ENCODE measurements around the gene OR6J1. TPM values are rescaled to one million over a fixed set of nuclear protein-coding genes. Genes with fewer than 3 reads are reported as not detected.

Gene OR6J1
- total RNA-seq, 2 donors from 2014 or later: not detected

DNA sequence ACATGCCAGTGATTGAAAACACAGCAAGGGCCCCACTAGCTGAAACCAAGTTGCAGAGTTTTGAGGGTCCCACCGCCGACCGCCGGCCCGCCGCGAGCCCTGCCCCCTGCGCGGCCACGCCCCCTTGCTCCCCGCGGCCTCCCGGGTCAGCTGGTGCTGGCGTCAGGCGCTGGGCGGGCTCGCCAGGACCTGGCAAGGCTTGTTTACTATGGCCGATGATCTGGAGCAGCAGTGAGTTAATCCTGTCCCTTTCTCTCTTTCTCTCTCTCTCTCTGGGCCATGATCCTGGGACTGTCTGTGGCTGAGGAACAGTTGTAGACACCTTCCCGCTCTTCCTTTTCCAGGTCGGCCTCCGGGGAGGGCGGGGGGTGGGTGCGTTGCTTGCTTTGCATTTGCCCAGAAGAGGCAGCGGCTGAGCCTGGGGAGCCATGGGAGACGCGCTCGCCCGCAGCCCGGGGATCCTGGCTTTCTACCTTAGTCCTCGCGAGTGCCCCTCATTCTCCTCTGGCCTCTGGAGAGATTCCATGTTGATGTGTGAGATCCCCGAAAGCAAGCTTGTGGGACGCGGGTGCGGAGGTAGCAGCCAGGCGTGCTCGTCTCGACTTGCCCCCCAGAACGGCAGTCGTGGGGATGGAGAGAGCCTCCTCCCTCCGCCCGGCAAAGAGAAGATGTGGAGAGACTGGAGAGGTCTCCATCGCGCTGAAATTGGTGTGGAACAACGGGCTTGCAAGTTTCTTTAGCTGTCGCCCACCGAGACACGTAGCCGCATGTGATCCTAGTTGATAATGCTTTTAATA lies 45.9 kb downstream of the OR6J1 start, which contains the start of gene ABHD4:
ABHD4 (plus strand) TSS at position 202 of the 797 bp plus-strand sequence; CDS start at position 209, 7 bp downstream.
- ATAC-seq: peak; percentile 94
- H3K27ac ChIP-seq: peak within 1 kb of the TSS; percentile 88 to 94 (median 91)
- intact Hi-C loops (cut with DNase I): no loop called here
- H3K36me3 ChIP-seq (replicated peaks in 1 of 2; ENCODE audit: insufficient read depth in 1 of 2, low read depth in 2 of 2): peaks cover 0 to 1% of the 10 kb centered on the region in 2 donors
- H3K4me3 ChIP-seq: peak within 1 kb of the TSS; percentile 45 to 75
- no peak for TF ChIP-seq CTCF (IDR thresholded peaks at IDR 0.05)
- peak; percentile 74 to 88 (median 86) for TF ChIP-seq POLR2A (IDR thresholded peaks at IDR 0.05)
- peak; percentile 83 to 90 (median 86) for DNase-seq
- 0 to 1% methylated on average over 28 to 49 of the region's 49 CpGs for WGBS, 2 donors
- no peaks in the 10 kb centered on the region for H3K9me3 ChIP-seq
- no peaks in the 10 kb centered on the region for H3K27me3 ChIP-seq
- H3K4me1 ChIP-seq: peaks cover 21% of the 10 kb centered on the region

DNA sequence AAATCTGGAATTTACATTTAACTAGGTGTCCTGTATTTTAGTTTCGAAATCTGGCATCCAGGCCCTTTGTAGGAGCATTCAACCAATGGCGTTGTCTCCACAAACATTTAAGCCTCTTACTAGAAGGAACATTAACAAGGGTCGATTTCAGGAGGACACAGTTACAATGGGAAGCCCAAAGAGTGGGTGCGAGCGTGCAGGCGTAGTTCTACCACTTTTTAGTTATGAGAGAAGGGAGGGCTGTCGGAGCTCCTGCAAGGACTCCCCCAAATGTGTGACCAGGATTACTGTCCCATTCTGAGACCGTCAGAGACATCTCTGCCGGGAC lies 46.4 kb downstream of the OR6J1 start:
- H3K4me3 ChIP-seq: peak overlapping the region; percentile 45 to 75
- no peaks in the 10 kb centered on the region for H3K36me3 ChIP-seq (replicated peaks in 1 of 2; ENCODE audit: insufficient read depth in 1 of 2, low read depth in 2 of 2)
- ATAC-seq: peak; percentile 13
- 3 to 4% methylated on average over 8 to 9 of the region's 9 CpGs for WGBS, 2 donors
- no peak for DNase-seq
- H3K9me3 ChIP-seq: no peaks in the 10 kb centered on the region
- peaks cover 21% of the 10 kb centered on the region for H3K4me1 ChIP-seq
- intact Hi-C loops (cut with DNase I): no loop called here
- TF ChIP-seq CTCF (IDR thresholded peaks at IDR 0.05): no peak
- TF ChIP-seq POLR2A (IDR thresholded peaks at IDR 0.05): no peak
- no peaks in the 10 kb centered on the region for H3K27me3 ChIP-seq
- H3K27ac ChIP-seq: peak overlapping the region; percentile 88 to 94 (median 91)

DNA sequence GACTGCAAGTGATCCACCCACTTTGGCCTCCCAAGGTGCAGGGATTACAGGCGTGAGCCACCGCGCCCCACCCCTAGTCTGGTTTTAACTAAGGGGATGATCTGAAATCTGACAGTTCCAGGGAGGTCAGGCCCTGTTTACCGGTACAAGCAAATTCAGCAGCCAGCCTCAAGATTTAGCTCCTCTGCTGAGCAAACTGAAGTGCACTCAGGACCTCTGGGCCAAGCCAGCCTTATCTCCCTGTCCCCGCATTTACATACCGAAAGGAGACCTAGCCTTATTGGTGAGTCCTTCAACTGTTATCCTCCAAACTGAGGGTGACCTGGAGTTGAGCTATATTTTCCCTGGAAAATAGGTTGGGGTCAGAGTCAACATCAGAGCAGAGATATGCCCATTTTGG lies 46.9 kb downstream of the OR6J1 start:
- Histone ChIP-seq H3K27ac (peak overlapping the region in 3 of 4 donors; percentile 88 to 91 (median 91)), H3K4me3 (no peak overlapping the region), H3K27me3 (no peaks in the 10 kb centered on the region), H3K4me1 (peaks cover 21% of the 10 kb centered on the region), H3K9me3 (no peaks in the 10 kb centered on the region), H3K36me3 (replicated peaks in 1 of 2; ENCODE audit: insufficient read depth in 1 of 2, low read depth in 2 of 2) (no peaks in the 10 kb centered on the region)
- DNase-seq: no peak
- TF ChIP-seq CTCF (IDR thresholded peaks at IDR 0.05) (no peak), POLR2A (IDR thresholded peaks at IDR 0.05) (no peak)
- WGBS, 2 donors: 62 to 90% methylated on average over 3 to 6 of the region's 6 CpGs
- ATAC-seq: no peak
- intact Hi-C loops (cut with DNase I): no loop called here

DNA sequence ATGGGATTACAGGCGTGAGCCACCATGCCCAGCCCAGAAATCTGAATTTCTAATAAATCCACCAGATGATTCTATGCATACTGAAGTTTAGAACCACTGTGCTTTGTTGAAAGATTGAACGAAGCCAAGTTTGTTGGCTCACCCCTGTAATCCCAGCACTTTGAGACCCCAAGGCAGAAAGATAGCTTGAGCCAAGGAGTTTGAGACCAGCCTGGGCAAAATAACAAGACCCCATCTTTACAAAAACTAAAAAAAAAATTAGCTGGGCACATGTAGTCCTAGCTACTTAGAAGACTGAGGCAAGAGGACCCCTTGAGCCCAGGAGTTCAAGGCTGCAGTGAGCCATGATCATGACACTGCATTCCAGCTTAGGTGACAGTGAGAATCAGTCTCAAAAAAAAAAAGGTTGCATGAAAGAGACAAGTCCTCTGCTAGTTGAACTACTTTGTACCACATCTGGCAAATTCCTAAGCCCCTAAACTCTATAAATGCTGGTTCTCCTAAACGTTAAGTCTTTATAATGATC lies 47.7 kb downstream of the OR6J1 start:
- TF ChIP-seq POLR2A (IDR thresholded peaks at IDR 0.05): no peak
- no peak for TF ChIP-seq CTCF (IDR thresholded peaks at IDR 0.05)
- Histone ChIP-seq H3K36me3 (replicated peaks in 1 of 2; ENCODE audit: insufficient read depth in 1 of 2, low read depth in 2 of 2) (no peaks in the 10 kb centered on the region), H3K27ac (no peak overlapping the region), H3K9me3 (no peaks in the 10 kb centered on the region), H3K4me1 (peaks cover 21% of the 10 kb centered on the region), H3K4me3 (no peak overlapping the region), H3K27me3 (no peaks in the 10 kb centered on the region)
- ATAC-seq: no peak
- 61 to 76% methylated on average over 3 of the region's 3 CpGs for WGBS, 2 donors
- DNase-seq: no peak
- intact Hi-C loops (cut with DNase I): no loop called here

All from body of pancreas (tissue), 4 donors.